SK-N-DZ (cell line): ENCODE results near the gene P2RX3.

Experiments used
- DNase-seq: peaks from one replicate; pipeline ENCODE4 v3.0.0-alpha.2; 2015; ENCODE audit warnings: low spot score

P2RX3 gene

DNA sequence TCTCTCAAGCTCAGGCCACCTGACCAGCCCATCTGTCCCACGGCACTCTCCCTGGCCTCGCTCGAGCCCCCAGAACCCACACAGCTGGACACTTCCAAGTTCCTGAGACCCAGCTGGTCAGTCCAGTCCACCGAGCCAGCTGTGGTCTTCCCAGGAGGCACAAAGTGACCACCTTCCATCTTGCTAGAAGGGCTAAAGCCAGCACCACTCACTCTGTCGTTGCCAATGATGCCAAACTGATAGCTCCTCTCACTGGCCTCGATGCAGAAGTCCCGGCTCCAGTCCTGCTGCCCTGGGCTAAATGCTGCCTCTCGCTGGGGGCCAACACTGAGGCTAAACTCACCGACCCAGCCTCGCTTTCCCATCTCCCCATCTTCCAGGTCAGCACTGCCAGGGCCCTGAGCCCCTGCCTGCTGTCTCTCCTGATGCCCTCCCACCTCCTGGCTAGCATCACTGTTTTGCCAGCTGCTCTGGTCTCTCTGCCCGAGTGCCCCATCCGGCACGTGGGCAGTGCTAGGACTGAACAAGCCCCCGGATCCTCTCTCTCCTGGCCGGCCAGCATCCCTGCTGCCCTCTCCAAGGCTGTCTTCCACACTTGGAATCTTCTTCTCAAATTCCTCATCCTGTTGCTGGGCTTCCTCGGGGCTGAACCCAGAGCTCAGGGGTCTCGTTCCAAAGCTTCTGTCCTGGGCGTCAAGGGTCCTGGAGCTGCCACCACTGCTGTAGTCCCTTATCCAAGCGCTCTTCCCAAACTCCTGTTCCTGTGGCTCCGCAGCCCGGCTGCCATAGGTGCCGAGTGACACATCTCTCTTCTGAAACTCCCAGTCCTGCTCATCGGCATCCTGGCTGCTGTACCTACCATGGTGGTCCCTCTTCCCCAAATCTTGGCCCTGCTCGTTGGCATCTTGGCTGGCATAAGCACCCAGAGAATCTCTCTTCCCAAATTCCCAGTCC, 28.8 kb upstream of the P2RX3 start:
- DNase-seq: no peak

DNA sequence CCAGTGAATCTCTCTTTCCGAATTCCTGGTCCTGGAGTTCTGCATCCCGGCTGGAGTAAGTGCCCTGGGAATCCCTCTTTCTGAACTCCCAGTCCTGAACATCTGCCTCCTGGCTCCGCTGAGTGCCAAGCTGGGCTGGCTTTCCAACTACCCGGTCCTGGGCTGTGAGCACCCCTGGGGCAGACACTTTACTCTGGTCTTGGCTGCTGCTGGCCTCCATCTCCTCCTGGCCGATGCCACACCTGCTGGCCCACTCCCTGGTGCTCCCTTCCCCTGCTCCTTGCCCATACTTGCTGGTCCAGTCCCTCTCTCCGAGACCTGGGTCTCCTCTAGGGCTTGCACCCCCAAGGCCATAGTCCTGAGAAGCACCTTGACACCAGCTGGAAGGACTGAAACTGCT, 28.1 kb upstream of the P2RX3 start:
- no peak for DNase-seq

DNA sequence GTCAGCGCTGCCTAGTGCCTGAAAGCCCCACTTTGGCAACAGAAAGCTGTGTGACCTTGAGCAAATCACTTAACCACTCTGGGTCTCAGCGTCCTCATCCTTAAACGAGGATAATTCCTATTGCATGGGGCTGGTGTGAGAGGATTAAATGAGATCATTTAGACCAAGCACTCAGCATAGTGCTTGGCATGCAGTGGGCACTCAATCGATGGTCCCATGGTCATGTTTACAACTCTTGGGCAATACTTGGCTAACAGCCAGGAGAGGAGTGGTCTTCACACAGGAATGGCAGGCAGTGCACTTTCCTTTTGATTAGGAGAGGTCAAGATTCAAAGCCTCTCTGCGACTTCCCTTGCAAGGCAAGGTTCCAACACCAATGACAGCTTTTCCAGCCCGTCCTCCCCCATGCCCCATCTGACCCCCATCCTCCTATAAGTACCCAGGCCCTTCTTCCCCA, 27.5 kb upstream of the P2RX3 start:
- no peak for DNase-seq

DNA sequence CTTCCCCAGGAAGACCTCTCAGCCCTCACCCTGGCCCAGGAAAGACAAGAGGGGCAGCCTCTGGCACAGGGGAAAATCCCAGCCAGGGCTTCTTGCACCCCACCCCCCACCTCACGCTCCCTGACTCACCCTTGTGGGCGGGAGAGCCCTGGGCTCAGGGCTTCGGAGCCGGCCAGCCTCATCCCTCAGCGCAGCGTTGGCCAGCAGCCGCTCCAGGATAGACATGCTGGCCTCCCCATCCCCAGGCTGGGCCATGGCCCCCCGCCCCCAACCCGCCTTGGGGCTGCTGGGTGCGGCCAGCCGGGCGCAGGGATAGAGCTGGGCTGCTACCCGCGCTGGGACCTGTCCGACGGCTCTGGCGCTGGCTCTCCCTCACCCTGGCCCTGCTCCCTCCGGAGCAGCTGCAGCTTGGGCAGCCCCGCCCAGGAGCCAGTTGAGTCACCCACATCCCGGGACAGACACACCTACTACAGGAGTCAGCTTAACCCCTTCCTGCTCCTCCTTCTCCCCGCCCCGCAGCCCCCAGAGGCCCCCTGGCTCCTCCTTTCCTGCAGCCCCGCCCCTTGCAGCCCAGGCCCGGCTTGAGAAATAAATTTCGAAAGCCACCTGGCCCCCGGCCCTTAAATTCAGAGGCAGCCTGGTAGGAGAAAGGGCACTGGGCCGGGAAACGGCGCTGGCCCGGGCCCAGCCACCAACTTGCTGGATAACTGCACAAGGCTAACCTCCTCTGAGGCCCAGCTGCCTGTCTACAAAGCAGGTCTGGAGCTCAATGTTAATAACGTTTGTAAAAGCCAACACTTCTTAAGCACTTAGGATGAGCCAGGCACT, 26.8 kb upstream of the P2RX3 start:
- DNase-seq: peak; percentile 90

DNA sequence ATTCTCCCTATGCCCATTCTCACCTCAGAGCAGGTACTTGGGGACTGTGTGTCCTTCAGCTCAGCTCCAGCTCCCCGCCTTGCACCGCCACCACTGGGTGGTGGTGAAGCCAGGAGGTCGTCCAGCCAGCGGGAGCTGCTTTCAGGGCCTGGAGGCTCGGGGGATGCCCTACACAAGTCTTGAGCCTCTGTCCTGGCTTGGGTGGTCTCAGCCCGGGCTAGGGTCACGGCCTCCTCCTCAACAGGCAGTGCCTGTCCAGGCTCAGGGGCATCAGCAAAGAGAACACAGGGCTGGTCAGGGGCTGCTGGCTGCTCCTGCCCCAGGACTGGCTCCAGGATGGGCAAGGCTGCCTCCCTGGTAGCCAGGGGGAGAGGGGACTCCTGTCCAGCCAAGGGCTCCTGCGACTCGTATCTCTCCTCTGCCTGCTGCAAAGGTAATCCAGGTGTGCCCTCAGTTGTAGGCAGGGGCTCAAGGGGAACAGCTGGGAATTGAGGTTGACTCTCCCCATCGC, 25.6 kb upstream of the P2RX3 start:
- DNase-seq: no peak

DNA sequence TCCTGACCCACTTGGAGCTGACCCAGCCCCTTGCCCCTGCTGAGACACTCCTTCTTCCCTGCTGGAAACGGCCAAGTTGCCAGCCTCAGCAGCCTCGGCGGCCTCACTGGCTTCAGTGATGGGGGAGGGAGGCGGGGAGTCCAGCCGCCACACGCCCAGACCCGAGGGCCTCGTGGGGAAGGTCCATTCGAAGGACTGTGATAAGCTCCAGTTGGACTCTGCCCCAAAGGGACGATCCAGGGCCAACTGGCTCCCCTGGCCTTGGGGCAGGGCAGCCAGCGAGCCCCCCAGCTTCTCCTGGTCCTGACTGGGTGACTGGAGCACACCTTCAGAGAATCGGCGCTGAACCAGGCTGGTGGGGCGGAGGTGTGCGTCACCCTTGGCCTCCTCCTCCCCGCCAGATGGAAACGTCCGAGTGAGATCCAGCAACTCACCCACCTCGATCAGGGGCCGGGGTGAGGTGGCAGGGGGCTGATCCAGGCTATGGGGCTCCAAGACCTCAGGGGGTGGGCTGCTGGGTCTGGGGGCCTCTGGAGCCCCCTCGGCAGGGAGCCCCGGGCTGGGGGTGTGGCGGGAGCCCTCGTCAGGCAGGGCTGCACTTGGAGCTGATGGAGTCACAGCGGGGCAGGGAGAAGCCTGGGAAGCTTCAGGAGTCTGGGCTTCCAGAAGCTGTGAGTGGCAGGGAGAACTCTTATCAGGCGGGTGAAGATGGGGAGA, 24.9 kb upstream of the P2RX3 start:
- no peak for DNase-seq

DNA sequence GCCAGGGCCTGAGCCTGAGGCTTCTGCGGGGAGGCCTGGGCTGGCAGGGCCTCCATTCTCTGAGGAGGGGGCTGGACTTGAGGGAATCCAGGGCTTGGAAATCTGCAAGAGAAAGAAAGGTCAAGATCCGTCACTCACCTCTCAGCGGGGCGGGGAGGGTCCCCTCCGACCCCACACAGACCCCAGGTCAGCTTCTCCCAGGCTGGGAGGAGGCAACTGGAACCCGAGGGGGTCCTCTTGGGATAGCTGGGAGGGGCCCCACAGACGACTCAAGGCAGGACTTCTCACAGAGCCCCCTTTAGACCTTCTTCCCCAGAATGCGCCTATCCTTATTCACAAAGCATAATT, 24.4 kb upstream of the P2RX3 start:
- DNase-seq: no peak

DNA sequence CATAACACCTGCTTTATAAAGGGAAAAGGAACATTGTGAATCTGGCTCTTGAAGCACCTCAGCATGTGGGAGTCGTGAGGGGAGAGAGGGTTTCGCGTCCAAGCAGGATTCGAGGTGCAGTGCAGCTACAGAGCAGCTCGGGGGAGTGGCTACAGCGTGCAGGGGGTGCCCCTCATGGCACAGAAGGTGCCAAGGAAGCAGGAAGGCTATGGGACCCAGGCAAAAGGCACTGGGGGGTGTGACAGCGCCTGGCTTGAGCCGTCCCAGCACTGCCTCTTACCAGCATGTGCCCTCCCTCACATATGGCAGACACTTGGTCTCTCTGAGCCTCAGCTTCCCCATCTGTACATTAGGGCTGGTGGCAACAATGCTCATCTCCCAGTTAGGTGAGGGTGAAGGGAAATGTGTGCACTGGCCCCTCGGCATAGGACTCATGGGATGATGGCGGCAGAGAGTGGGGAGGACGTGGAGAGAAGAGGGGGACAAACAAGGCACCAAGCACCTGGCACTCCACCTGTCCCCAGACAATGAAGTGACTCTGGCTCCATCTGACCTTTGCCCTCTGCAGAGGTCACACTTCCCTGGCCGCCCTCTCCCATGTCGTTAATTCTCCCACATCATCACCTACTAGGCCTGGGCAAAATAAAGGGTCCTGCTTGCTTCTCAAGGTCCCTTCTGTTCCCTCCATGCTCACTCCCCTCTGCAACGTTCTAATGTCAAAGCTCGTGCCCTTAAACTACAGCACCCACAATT, 23.8 kb upstream of the P2RX3 start:
- no peak for DNase-seq

DNA sequence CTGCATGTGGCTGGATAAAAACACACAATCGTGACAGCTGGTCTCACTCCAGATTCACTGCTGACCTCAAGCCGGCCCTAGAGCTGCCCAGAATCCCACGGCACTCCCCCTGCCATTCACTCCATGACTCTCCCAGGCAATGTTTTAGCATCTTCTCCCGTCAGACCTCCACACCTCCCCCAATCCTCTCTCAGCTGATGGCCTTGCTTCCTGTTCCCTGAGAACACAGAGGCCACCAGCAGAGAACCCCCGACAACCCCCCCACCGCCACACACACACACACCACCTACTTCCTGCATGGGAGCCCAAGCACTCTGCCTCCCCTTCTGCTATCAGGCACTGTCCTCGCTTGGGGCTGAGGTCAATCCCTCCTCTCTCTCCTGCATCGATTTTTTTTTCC, 22.7 kb upstream of the P2RX3 start:
- DNase-seq: no peak

DNA sequence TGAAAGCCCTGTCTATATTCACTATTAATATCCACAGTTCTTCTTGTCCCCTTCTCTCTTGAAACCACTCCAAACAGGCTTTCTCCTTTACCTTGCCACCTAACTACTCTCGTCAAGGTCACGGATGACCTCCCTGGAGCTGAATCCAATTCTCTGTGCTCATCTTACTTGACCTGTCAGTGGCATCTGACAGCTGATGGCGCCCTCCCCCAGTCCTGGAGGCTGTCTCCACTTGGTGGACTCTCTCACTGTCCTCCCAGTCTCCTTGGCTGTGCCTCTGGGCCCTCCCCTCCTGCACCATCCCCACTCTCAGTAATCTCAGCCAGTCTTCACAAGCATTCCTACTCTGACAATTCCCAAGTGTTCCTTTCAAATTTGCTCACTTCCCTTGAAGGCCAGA, 22.1 kb upstream of the P2RX3 start:
- no peak for DNase-seq

DNA sequence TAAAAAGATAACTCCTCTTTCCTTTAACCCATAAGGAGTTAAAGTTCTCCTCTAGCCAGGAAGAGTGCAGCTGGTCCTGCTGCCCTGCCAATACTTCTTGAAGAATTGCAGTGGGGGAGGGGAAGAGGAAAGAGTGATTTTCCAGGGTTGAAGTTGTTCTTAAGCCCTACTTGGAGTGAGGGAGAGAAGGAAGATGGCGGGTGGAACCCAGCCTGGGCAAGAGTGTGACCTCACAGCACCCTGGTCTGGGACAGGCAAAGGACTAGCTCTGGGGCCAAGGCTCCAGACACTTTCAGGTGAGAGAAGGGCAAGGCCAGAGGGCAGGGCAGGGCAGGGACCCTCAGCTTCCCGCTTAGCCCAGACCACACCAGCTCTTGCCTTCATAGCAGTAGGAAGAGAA, 20.0 kb upstream of the P2RX3 start:
- no peak for DNase-seq

DNA sequence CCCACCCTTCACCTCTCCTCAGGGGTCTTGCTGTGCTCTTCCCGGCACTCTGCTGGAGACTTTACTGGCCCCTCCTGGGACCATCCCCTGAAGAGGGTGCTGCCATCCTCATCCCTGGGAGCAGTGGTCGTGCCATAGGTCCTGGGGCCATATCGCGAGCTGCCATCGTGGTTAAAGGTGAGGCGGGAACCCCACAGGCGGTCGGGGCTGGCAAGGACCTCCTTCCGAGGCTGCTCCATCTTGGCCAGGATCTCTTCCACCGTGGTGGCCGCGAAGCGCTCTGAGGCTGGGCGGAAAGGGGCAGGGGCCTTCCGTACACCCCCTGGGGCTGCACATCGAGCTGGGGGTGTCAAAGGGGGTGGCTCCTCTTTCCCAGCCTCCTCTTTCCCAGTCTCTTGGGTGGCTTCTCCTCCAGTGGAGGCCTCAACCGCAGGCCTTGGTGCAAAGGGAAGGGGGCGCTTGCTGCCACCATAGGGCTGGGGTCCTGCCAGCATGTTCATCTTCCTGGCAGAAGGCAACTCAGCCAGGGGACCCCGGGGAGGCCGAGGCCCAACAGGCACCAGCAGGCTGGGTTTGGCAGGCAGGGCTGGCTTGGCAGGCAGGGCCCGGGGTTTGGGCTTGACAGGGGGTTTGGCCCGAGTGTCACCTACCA, 18.0 kb upstream of the P2RX3 start:
- no peak for DNase-seq

DNA sequence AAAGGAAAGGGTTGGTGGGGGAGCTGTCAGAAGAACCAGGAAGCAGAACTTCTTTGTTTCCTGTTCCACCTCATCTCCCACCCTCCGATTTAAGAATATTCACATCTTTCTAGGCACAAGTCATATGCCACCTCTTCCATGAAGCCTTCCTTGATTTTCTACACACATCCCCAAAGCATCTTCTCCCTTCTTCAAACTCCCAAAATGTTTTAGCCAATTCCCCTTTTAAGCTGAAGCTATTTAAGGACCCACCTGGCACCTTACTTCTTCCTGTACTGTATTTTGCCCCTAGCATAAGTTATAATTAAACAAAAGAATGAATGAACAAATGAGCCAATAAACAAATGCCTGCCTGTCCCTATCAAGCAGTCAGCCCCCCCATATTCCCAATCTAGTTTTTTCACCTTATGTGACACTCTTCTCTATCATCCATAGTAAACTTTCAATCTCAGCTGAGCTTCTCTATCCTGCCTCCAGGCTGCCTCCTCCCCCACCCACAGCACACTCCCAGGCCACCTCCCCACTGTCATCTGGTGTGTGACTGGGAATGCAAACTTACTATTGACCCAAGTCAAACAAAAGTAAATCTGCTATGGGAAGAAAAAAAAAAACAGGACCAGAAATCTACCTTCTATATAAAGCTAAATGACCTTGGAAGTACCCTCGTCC, 17.3 kb upstream of the P2RX3 start:
- DNase-seq: no peak

DNA sequence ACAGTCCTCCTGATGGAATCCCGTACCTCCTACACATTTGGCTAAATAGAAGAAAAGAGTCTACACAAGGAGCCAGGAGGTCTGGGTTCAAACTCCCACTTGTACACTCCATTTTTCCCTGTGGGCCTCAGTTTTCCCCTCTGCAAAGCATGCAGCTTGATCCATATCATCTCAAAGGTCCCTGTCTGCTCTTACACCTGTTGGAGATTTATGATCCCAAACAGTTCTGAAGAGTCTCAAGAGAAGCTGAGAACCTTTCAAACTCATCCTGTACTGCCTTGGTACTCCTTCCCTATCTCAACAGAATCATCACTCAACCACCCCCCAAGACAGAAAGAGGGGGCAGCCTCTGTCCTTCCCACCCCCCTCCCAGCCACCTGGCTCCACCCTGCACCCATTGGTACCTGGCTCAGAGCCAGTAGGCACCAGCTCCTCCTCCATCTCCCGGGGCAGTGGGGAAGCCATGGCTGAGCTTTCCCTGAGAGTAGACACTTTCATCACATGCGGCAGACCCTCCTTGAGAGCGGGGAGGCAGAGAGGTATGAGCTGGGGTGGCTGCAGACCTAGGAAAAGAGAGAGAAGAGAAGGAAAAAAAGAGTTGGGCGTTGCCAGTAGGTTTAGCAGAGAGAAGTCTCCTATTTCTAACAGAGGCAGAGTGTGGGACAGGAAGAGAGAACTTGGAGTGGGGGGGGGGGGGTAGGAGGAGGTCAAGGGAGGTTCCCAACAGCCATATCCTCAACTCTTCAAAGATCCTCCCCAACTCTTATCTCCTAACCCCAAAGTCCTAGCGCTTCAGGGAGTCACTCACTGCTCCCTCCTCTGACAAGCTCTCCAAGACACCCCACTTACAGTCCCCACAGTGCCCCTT, 16.5 kb upstream of the P2RX3 start:
- DNase-seq: no peak

DNA sequence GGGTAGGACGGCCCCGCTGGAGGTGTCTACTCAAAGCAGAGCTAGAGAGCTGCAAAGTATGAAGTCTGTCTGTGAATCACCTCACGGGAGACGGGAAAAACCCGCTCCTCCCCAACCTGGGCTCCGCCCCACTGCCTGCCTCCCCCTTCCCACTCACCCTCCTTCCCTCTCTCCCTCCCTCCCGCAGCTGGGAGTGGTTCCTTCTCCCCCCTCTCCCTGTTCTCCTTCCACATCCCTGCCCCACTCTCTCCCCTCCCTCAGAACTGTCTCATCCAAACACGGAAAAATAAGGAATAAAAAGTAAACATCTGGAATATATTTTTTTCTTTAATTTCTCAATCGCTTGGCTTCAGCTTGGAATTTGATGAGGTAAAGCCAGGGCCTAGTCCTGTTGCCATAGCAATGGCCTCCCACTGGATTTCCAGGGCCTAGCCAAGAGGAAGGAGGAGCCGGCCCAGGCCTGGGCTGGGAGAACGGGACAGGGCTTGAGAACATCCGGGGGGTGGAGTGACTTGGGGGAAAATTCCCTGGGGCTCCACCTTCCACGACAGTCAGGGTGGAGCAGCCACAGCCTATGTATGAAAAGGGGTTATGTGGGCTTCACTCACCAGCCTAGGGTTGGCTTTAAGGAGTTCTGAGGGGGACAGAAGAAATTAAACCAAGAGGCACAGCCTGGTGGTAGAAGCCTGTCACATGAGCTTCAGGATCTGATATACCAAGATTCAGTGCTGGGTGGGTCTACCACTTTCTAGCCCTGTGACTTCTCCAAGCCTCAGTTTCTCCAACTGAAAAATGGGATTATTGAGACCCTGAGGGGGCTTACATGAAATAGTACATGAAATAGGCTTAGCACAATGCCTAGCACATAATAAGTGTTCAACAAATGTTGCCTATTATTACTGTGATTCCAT, 15.6 kb upstream of the P2RX3 start:
- DNase-seq: peak; percentile 64

DNA sequence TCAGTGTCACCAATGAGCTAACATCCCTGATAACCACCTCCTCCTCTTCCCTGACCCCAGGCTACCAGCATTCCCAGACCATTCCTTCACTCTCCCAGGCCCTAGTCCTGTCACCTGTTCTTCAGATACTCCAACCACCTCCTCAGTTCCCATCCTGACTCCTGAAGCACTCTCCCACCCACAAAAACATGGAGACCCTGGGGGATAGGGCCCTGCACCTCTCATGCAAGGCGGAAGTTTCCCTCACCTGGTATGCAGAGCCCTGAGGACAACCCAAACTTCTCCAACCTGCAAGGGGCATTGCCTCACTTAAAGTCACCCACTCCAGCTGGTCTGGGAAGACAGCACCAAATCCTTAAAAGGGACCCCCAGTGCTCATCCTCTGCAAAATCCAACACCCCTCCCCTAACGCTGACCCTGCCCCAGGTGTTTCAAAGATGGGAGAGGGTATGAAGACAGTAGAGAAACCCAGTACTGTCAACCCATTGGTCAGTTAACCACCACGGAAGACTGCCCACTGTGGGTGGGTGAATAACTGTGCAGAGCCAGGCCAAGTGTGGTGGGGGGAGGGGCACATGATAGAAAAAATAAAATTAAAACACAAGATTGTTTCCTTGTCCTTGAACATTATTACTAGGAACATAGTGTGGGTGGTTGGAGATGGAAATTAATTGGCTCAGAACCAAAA, 14.8 kb upstream of the P2RX3 start:
- no peak for DNase-seq

DNA sequence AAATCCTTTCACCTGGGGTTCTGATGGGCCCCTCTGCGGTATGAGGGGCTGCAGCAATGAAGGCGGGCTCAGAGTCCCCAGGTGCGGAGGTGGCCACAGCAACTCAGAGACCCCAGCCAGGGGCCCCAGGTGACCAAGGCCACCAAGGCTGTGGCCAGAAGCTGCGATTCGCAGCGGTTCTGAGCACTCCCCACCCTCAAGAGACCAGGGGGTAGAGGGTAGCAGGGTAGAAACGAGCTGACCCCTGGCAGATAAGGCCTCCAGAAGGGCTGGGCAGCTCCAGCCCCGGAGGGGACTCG, 14.3 kb upstream of the P2RX3 start:
- DNase-seq: no peak
